Hematopoietic multipotent progenitor cell treated with erythropoietin and hydrocortisone succinate and interleukin-3 and kit ligand, for 8 days (in vitro differentiated cells): ENCODE results near the gene ADGRG1.
"Not testable (repeated sequence)": the region's sequence is repeated elsewhere in the genome, so short reads cannot be mapped to it uniquely, and the experiment has no call there.

Experiments
- DNase-seq: peaks from one replicate; pipeline ENCODE4 v3.0.0-alpha.2; 2015

The ADGRG1 gene

DNA sequence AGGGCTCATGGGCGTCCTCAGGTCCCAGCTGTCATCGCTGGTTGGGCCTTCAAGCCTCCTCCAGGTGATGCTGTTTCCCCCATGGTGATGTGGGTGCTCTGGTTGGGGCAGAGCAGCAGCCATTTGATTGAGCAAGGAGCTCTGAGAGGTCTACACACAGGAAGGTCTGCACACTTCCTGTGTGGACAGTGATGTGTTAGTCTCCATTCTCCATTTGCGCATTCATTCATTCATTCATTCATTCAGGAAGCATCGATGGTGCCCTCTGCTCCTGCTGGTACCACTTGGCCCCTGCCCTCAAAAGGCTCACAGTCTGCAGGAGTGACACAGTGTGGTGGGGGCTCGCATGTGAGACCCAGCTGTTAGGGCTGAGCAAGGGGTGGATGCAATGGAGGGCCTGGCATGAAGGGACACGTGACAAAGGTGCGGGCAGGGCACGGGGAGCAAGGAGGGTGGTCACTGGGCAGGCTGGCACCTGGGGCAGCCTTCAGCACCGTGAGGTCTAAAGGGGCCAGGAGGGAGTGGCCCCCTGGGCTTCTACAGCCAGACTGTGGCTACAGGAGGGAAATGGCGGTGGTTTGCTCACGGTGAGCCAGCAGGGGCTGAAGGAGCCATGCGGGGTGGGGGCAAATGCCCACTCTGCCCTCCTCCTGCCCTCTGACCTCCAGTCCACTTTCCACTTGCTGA lies 41.2 kb downstream of the ADGRG1 start:
- no peak for DNase-seq

DNA sequence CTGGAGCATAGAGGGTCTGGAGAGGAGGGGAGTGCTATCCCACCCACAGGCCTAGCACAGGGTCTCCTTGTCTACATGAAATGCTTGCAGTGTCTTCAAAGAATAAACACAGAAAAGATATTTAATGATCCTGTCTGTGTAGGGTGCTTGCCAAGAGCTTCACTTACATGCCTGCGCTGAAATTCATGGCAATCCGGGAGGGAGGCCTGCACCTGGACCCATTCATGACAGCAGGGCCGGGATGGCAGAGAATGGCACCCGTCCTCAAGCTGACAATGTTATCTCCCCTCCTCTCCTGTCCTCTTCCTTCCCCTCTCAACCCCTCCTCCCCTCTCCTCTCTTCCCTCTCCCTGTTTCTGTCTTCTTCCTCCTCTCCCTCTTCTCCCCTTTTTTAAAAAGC lies 41.8 kb downstream of the ADGRG1 start:
- no peak for DNase-seq

DNA sequence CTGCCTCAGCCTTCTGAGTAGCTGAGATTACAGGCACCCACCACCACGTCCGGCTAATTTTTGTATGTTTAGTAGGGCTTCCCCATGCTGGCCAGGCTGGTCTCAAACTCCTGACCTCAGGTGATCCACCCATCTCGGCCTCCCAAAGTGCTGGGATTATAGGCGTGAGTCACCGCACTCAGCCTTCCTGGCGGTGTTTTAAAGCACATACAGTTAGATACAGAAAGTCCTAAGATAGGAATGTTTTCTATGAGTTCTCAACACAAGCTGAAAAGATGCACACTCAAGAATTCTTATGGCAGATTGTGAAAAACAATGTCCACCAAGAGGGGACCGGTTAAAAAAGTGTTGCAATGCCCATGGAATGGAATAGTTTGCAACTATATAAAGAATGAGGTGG lies 43.0 kb downstream of the ADGRG1 start:
- not testable (repeated sequence) for DNase-seq

DNA sequence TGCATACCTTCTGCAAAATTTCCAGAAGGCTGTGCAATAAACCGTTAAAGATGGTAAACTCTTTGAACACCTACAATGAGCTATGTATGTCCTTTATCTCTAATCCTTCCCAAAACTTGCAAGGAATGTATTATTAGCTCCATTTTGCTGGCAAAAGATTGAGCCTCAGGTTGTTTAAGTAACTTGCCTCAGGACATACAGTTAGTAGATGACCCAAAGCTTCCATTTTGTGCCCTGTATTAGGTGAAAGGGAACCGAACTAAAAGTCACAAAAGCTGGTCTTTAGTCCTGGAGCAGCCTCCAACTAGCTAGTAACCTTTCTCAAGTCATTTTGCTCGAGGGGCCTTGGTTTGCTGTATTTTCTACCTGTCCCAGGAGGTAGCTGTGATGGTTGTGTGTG lies 44.0 kb downstream of the ADGRG1 start:
- no peak for DNase-seq

- no peak for DNase-seq
These were observed 44.4 kb downstream of the ADGRG1 start for GRCh38 chr16:57672824-57673223.

- peak; percentile 41 for DNase-seq
These were observed 47.5 kb downstream of the ADGRG1 start for GRCh38 chr16:57675741-57676551.

- no peak for DNase-seq
These were observed 48.2 kb downstream of the ADGRG1 start for GRCh38 chr16:57676553-57677085.

DNA sequence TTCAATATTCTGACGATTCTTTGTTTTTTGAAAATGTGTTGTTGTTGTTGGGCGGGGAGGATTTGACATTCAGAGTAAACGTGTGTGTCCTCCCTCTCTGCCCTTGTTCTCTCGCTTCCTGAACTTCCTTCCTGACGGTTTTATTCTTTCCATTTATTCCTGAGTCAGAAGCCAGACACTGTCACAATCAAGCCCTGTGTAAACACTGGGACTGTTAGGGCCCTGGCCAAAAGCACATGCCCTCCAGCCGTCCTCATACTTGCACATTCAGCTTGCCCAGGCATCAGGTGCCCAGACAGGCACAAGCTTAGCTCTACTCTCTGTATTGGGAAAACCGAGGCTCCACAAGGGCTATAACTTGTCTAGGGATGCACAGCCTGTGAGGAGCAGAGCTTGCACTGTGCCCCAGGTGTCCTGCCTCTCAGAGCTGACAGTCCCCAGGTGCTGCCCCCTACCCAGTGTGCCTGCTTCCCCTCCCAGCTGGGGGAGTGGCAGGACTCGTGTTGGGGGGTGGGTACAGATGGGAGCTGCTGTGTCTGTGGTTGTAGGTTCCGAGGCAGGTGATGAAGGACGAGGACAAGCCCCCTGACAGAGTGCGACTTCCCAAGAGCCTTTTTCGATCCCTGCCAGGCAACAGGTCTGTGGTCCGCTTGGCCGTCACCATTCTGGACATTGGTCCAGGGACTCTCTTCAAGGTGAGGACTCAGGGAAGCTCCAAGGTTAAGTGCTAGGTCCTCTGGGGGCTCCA lies 49.4 kb downstream of the ADGRG1 start:
- DNase-seq, result no peak

- DNase-seq, result no peak
These were observed 50.6 kb downstream of the ADGRG1 start for GRCh38 chr16:57679016-57679415.

DNA sequence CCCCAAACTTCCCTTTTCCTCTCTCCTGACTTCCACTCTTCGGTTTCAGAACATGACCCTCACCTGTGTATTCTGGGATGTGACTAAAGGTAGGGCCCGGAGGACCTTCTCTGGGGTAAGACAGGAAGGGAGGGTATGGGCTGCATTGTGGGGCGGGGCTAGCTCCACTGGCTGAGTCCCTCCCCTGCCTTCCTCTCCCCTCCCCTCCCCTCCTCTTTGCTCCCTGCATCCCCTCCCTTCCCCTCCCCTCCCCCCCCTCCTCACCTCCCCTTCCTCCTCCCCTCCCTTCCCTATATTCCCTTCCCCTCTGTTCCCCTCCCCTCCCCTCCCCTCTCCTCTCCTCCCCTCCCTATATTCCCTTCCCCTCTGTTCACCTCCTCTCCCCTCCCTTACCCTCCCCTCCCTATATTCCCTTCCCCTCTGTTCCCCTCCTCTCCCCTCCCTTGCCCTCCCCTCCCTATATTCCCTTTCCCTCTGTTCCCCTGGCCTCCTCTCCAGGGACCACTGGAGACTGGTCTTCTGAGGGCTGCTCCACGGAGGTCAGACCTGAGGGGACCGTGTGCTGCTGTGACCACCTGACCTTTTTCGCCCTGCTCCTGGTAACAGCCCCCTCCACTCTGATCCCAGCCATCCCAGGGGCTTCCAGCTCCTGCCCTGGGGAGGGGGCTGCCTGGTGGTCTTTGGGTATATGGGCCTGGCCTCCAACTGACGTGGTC lies 51.5 kb downstream of the ADGRG1 start:
- no peak for DNase-seq

DNA sequence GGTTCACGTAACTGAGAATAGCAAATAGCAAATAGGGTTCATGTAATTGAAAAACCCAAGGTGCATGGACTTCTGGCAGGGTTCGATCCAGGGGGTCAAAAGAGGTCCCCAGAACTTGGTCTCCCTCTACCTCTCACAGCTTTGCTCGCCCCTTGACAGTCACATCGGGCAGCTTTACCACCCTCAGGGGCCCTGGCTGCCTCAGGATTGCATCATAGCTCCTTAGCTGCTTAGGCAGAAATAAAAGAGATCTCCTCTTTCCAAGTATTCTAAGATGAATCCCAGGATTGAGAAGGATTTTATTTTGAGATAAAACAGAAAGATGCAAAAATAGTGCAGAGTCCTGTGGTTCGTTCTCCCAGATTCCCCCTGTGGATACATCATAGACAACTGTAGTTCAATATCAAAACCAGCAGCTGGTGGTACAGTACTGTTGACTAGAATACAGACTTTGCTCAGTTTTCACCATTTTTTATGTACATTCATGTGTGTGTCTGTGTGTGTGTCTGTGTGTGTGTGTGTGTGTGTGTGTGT lies 52.5 kb downstream of the ADGRG1 start:
- DNase-seq, result no peak

DNA sequence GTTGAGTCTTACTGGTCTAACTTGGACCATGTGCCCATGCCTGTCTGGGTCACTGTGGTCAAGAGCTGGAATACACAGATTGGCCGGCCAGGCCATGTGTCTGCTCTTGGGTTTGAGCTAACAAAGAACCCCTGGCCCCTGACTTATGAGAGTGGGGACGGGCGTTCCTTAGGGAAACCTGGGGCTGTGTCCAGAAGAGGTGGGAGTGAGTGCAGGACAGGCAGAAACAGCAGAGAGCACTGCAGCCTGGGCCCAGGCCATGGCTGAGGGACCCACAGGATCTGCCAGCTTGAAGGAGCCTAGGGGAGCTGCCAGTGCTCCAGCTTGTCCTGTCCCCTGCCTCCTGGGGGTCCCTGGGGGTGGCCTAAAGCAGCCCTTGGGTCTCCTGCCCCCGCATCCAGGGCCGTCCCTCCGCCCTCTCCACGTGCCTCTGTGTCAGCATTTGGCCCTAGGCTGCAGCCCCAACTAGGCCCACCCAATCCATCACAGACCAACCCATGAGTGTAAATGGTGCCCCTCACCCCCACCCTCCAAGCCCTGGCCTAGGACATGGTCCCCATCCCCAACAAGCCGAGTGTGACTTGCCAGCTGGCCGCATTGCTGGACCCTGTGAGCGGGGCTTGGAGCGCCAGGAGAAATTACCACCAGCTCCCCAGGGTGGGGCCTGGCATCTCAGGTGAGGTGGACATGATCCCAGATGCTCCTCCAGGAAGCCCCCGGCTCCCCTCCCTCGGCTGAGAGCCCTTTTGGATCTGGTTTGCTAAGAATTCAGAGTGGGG lies 53.7 kb downstream of the ADGRG1 start:
- no peak for DNase-seq

DNA sequence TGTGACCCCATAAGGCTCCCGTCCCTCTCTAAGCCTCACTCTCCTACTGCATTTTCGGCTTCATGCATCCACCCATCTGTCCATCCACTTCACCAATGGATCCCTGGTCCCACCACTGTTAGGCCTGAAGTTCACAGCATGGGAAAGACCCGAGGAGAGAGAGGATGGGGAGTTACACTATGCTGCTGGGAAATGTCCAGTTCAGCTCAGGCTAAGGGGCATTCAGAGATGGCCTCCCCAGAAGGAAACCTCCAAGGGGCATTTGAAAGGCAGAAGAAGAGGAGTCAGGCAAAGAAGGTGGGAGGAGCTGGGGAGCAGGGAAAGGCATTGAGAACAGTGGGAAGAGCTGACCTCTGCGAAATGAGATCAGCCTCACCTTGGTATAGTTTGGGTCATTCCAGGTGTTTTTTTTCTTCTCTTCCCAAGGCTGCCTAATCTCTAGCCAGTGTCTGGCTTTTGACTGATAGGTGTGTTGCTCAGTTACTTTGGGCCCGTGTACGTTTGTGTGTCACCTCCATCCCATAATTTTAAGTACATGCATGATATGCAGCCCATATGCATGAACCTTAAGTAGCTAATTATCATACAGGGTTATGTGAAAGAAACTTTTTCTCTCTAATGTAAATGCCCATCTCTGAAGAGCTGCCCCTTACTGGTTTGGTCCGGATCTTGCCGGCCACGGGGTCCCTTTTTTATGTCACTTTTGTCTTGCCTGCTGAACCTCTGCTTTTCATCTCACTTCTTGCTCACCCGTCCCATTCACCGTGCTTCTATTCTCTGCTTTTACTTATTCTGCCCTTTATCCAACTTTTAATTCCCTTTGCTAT lies 54.6 kb downstream of the ADGRG1 start:
- DNase-seq, result no peak

DNA sequence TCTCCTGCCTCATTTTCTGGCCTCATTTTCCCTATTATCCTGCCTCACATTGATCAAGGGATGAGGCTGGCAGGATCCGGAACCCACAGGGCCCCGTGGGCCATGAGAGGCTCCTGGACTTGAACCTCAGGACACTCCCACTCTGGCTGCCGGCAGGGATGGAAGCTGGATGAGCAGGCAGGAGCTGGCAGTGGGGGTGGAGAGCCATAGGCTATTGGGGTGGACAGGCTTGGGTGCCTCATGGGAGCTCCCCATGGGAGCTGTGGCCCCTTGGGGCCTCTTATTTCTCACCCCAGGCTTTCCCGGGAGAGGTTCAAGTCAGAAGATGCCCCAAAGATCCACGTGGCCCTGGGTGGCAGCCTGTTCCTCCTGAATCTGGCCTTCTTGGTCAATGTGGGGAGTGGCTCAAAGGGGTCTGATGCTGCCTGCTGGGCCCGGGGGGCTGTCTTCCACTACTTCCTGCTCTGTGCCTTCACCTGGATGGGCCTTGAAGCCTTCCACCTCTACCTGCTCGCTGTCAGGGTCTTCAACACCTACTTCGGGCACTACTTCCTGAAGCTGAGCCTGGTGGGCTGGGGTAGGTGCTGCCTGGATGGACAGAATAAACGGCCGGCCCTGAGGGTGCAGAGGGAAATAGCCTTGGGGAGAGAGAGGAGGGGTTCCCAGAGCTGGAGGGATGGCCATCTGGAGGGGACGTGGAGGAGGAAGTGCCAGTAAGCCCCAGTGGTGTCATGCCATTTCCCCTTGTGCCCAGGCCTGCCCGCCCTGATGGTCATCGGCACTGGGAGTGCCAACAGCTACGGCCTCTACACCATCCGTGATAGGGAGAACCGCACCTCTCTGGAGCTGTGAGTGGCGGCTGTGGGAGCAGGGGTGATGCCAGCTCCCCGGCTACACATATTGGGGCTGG lies 55.5 kb downstream of the ADGRG1 start:
- DNase-seq, result no peak

- DNase-seq, result no peak
These were observed 56.4 kb downstream of the ADGRG1 start for GRCh38 chr16:57684626-57685358.

- no peak for DNase-seq
These were observed 57.2 kb downstream of the ADGRG1 start for GRCh38 chr16:57685633-57686032.

GRCh38 chr16:57686577-57686976 lies 58.1 kb downstream of the ADGRG1 start:
- DNase-seq, result no peak

GRCh38 chr16:57687363-57687929 lies 59.0 kb downstream of the ADGRG1 start:
- DNase-seq, result no peak
